GM06990 (cell line): ENCODE results near the gene SSH2.

Experiments
- DNase-seq: peaks from one replicate; pipeline ENCODE4 v3.0.0-alpha.2; 2011; ENCODE audit not compliant: insufficient read length; ENCODE audit errors: extremely low read depth
- H3K27me3 ChIP-seq: replicated peaks from 2 replicates; pipeline ENCODE4 v1.6.0; 2011; ENCODE audit warnings: low read length; ENCODE audit not compliant: control insufficient read depth, insufficient read depth
- H3K36me3 ChIP-seq: 2 replicates; pipeline ENCODE4 v1.5.1; 2011; ENCODE audit warnings: low read length; ENCODE audit not compliant: control insufficient read depth, insufficient read depth
- H3K4me3 ChIP-seq: replicated peaks from 2 replicates; pipeline ENCODE4 v1.5.1; 2011; ENCODE audit warnings: low read depth, mild to moderate bottlenecking, control low read depth, low read length
- CTCF ChIP-seq: IDR thresholded peaks from 2 replicates; pipeline ENCODE4 v1.5.1; 2011; ENCODE audit warnings: low read length, control low read depth, mild to moderate bottlenecking, inconsistent platforms; ENCODE audit not compliant: insufficient read depth, poor library complexity, severe bottlenecking

Gene SSH2

GRCh38 chr17:29590411-29591145 is 339.4 kb downstream of the SSH2 start:
- DNase-seq = peak; percentile 72
- no peak for TF ChIP-seq CTCF
- H3K27me3 ChIP-seq = no peaks in the 10 kb centered on the region
- no peaks in the 10 kb centered on the region for H3K36me3 ChIP-seq
- H3K4me3 ChIP-seq = peak overlapping the region; percentile 70

- DNase-seq = peak; percentile 90
- TF ChIP-seq CTCF = no peak
- Histone ChIP-seq H3K36me3 (no peaks in the 10 kb centered on the region; the same call in 1 of the 2 replicates), H3K27me3 (no peaks in the 10 kb centered on the region), H3K4me3 (peak within 1 kb of the TSS; percentile 72)
Observed at GRCh38 chr17:29589524-29590410, 340.3 kb downstream of the SSH2 start, which contains the start of gene GIT1. Gene GIT1 (minus strand): TSS chr17:29589648. CDS start chr17:29589378, 270 bp downstream.

- DNase-seq = peak; percentile 59
Observed at GRCh38 chr17:29588562-29589411, 341.2 kb downstream of the SSH2 start.

GRCh38 chr17:29588017-29588561 is 341.9 kb downstream of the SSH2 start:
- Histone ChIP-seq H3K4me3 (peak overlapping the region; percentile 72), H3K36me3 (peaks cover 2% of the 10 kb centered on the region), H3K27me3 (no peaks in the 10 kb centered on the region)
- no peak for TF ChIP-seq CTCF
- DNase-seq = no peak

More at GRCh38 chr17:29588562-29589411, 341.2 kb downstream of the SSH2 start:
- Histone ChIP-seq H3K27me3 (no peaks in the 10 kb centered on the region), H3K4me3 (peak overlapping the region; percentile 72), H3K36me3 (no peaks in the 10 kb centered on the region; the same call in 1 of the 2 replicates)
- no peak for TF ChIP-seq CTCF

GRCh38 chr17:29587591-29587990 is 342.4 kb downstream of the SSH2 start:
- DNase-seq = no peak
- Histone ChIP-seq H3K27me3 (no peaks in the 10 kb centered on the region), H3K4me3 (peak overlapping the region; percentile 72), H3K36me3 (peaks cover 4% of the 10 kb centered on the region)
- no peak for TF ChIP-seq CTCF
